ENCODE data around the gene MRPS34.

MRPS34 gene

GRCh38 chr16:1768767-1769401 lies 4.0 kb downstream of the MRPS34 start:
- no peak for DNase-seq

GRCh38 chr16:1768061-1768766 lies 4.7 kb downstream of the MRPS34 start:
- no peak for DNase-seq

GRCh38 chr16:1767116-1767994 lies 5.6 kb downstream of the MRPS34 start:
- no peak for DNase-seq

GRCh38 chr16:1766701-1767100 lies 6.2 kb downstream of the MRPS34 start:
- DNase-seq = no peak

GRCh38 chr16:1766231-1766630 lies 6.7 kb downstream of the MRPS34 start:
- no peak for DNase-seq

- no peak for DNase-seq
Observed at GRCh38 chr16:1765826-1766225, 7.1 kb downstream of the MRPS34 start.

- DNase-seq = no peak
Observed at GRCh38 chr16:1764971-1765370, 8.0 kb downstream of the MRPS34 start.

GRCh38 chr16:1763521-1764511 lies 9.1 kb downstream of the MRPS34 start:
- no peak for DNase-seq

- DNase-seq = peak; percentile 26
Observed at GRCh38 chr16:1762879-1763520, 9.9 kb downstream of the MRPS34 start.

- DNase-seq = no peak
Observed at GRCh38 chr16:1762196-1762878, 10.6 kb downstream of the MRPS34 start.

- DNase-seq = no peak
Observed at GRCh38 chr16:1761751-1762150, 11.2 kb downstream of the MRPS34 start.

- no peak for DNase-seq
Observed at GRCh38 chr16:1760911-1761310, 12.0 kb downstream of the MRPS34 start.

- DNase-seq = no peak
Observed at GRCh38 chr16:1759511-1759910, 13.4 kb downstream of the MRPS34 start.

- no peak for DNase-seq
Observed at GRCh38 chr16:1758923-1759322, 14.0 kb downstream of the MRPS34 start.

GRCh38 chr16:1757714-1758461 lies 15.0 kb downstream of the MRPS34 start:
- DNase-seq = no peak

- no peak for DNase-seq
Observed at GRCh38 chr16:1754204-1754603, 18.7 kb downstream of the MRPS34 start.

- no peak for DNase-seq
Observed at GRCh38 chr16:1752853-1753252, 20.1 kb downstream of the MRPS34 start.

- no peak for DNase-seq
Observed at GRCh38 chr16:1751946-1752345, 21.0 kb downstream of the MRPS34 start.

GRCh38 chr16:1749152-1750117 lies 23.5 kb downstream of the MRPS34 start:
- DNase-seq = no peak
